ENCODE results near the gene SHMT2. TPM values are rescaled to one million over a fixed set of nuclear protein-coding genes. Genes with fewer than 3 reads are reported as not detected.
A peak's percentile ranks its signal among the peaks of the same experiment; 100 is the strongest.

Gene SHMT2
- 233 and 303 TPM in 2 replicates for total RNA-seq (ENCODE audit: low replicate concordance)

GRCh38 chr12:57229634-57230380 lies at the start of gene SHMT2:
SHMT2 (plus strand) TSS chr12:57229711; CDS start chr12:57229779, 68 bp downstream.
- no peak for TF ChIP-seq CTCF (IDR thresholded peaks at IDR 0.05; ENCODE audit: insufficient read depth, low read length)
- H3K4me3 ChIP-seq (ENCODE audit: low read depth, low read length): peak within 1 kb of the TSS; percentile 93
- DNase-seq (ENCODE audit: low read depth): peak; percentile 98

- TF ChIP-seq CTCF (IDR thresholded peaks at IDR 0.05; ENCODE audit: insufficient read depth, low read length): no peak
- no peak for DNase-seq (ENCODE audit: low read depth)
- H3K4me3 ChIP-seq (ENCODE audit: low read depth, low read length): no peak overlapping the region
These were observed 49.1 kb upstream of the SHMT2 start for GRCh38 chr12:57180321-57180989.

- no peak for TF ChIP-seq CTCF (IDR thresholded peaks at IDR 0.05; ENCODE audit: insufficient read depth, low read length)
- DNase-seq (ENCODE audit: low read depth): no peak
These were observed 48.4 kb upstream of the SHMT2 start for GRCh38 chr12:57181072-57181471.

GRCh38 chr12:57181561-57182155 lies 47.9 kb upstream of the SHMT2 start:
- DNase-seq (ENCODE audit: low read depth): peak; percentile 72
- H3K4me3 ChIP-seq (ENCODE audit: low read depth, low read length): no peak overlapping the region
- no peak for TF ChIP-seq CTCF (IDR thresholded peaks at IDR 0.05; ENCODE audit: insufficient read depth, low read length)

More at GRCh38 chr12:57181072-57181471, 48.4 kb upstream of the SHMT2 start:
- H3K4me3 ChIP-seq (ENCODE audit: low read depth, low read length): no peak overlapping the region

GRCh38 chr12:57182918-57183575 lies 46.5 kb upstream of the SHMT2 start:
- no peak overlapping the region for H3K4me3 ChIP-seq (ENCODE audit: low read depth, low read length)
- DNase-seq (ENCODE audit: low read depth): peak; percentile 70
- TF ChIP-seq CTCF (IDR thresholded peaks at IDR 0.05; ENCODE audit: insufficient read depth, low read length): peak; percentile 81

GRCh38 chr12:57183939-57184725 lies 45.4 kb upstream of the SHMT2 start:
- no peak for DNase-seq (ENCODE audit: low read depth)
- no peak overlapping the region for H3K4me3 ChIP-seq (ENCODE audit: low read depth, low read length)
- no peak for TF ChIP-seq CTCF (IDR thresholded peaks at IDR 0.05; ENCODE audit: insufficient read depth, low read length)

Measured in fibroblast of the aortic adventitia (primary cell).